Retinal pigment epithelial cell (primary cell): ENCODE data around the gene SIL1.

ENCODE experiments used
- DNase-seq: peaks from one replicate; pipeline ENCODE4 v3.0.0-alpha.2; 2010; ENCODE audit warnings: low read depth
- H3K4me3 ChIP-seq: 2 replicates; pipeline ENCODE4 v1.5.1; 2011; ENCODE audit warnings: mild to moderate bottlenecking, low read length, control low read depth, moderate library complexity
- TF ChIP-seq, protein P1 (sequence below): conservative IDR thresholded peaks from 2 replicates; pipeline ENCODE4 v1.5.1; 2011; ENCODE audit warnings: low read depth, low read length, control low read depth, inconsistent platforms

The SIL1 gene

DNA sequence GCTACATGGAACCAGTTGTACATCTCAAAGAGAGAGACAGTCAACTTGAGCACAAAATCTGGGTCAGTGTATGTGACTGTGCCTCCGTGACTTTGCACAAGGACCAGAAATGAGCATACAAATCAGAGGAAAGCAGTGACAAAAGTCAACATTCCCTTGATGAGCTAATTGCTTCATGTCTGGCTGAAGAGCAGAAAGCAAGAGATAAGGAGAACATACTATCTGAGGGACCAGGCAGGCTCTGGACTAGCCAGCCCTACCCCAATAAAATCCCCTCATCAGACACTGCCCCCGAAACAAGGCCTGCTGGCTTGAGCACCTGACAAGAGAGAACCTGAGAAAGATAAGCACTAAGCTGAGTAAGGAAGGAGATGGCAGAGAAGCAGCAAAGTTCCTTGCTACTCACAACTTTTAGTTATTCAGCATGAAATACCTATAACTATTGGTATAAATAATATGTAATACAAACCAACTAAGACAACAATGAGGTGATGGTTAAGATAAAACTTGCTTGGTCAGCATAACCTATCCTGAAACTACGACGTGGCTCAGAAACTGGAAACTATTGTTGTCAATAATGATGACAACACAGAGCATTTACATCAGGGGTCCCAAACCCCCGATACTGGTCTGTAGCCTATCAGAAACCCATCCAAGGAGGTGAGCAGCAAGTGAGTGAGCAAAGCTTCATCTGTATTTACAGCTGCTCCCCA lies 9.5 kb downstream of the SIL1 start:
- DNase-seq = no peak
- H3K4me3 ChIP-seq = no peak overlapping the region
- TF ChIP-seq, protein P1, sequence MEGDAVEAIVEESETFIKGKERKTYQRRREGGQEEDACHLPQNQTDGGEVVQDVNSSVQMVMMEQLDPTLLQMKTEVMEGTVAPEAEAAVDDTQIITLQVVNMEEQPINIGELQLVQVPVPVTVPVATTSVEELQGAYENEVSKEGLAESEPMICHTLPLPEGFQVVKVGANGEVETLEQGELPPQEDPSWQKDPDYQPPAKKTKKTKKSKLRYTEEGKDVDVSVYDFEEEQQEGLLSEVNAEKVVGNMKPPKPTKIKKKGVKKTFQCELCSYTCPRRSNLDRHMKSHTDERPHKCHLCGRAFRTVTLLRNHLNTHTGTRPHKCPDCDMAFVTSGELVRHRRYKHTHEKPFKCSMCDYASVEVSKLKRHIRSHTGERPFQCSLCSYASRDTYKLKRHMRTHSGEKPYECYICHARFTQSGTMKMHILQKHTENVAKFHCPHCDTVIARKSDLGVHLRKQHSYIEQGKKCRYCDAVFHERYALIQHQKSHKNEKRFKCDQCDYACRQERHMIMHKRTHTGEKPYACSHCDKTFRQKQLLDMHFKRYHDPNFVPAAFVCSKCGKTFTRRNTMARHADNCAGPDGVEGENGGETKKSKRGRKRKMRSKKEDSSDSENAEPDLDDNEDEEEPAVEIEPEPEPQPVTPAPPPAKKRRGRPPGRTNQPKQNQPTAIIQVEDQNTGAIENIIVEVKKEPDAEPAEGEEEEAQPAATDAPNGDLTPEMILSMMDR = no peak

DNA sequence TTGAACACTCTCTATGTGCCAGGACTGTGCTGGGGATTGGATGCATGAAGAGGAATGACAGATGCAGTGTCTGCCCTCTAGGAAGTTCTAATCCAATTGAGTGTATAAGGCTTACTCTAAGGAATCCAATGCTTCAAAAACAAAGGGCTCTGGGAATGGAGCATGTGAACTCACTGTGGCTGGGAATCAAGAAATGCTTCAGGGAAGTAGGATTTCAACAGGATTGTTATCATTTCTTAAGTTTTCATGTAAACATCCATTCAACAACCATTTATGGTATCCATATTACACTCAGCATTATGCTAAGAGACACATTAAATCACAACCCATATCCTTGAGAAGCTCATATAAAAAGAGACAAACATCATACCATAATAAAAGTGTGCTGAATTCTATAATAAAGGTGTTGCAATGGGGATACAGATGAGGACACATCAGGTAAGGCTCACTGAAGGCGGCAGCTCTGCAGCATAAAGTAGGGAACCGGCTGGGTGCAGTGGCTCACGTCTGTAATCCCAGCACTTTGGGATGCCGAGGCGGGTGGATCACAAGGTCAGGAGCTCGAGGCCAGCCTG lies 11.3 kb downstream of the SIL1 start:
- TF ChIP-seq, protein P1 = no peak
- no peak for DNase-seq
- H3K4me3 ChIP-seq = no peak overlapping the region

DNA sequence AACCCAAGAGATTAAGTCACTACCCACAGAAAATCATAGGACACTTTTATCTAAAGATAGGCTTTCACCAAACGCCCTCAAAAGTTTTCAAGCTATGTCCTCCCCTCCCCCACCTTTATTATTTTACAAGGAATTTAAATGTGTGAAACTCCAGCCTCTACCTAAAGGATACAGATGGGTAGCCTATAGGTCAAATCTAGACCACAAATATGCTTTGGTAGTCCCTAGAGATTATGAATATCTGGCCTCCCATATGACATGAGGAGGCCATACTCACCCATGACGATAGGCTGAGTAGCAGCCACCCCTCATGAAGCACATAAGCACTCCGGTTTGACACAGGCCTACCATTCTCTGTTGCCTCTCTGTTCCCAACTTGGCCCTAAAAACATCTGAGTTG lies 11.9 kb downstream of the SIL1 start:
- TF ChIP-seq, protein P1 = no peak
- H3K4me3 ChIP-seq = no peak overlapping the region
- DNase-seq = no peak

DNA sequence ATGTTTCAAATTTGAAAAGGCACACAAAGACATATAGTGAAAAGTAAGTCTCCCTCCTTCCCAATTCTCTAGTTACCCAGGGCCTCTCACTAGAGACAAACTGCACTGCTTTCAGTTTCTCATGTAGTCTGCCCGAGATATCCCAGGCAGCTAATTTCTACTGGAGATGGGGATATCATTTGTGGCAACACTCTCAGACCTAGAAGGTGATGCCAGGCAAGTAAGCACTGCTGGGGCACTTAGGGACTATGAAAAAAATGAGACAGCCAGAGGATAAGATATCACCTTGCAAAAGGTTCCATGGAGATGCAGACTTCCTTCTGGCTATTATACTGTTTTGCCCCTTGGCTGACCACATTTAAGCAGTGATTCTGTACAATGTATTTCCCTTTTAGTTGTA lies 12.6 kb downstream of the SIL1 start:
- DNase-seq = no peak
- TF ChIP-seq, protein P1 = no peak
- H3K4me3 ChIP-seq = no peak overlapping the region

DNA sequence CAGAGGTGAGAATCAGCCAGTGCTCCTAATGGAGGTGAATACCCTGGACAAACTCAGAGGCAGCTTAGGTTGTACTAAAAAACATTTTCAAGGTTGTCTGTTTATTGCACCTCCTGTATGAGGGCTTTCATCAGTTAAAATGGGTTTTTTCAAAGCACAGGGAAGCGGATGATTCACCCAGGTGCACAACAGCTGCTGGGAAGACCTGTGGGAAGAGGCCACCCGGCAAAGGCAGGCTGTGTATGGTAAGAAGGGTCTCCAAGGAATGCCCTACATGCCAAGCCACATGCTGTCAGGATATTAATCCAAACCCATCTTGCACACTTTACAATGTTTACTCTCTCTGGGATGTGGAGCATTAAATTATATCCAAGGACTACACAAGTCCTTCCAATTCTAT lies 14.7 kb downstream of the SIL1 start:
- TF ChIP-seq, protein P1 = no peak
- H3K4me3 ChIP-seq = no peak overlapping the region
- DNase-seq = no peak

DNA sequence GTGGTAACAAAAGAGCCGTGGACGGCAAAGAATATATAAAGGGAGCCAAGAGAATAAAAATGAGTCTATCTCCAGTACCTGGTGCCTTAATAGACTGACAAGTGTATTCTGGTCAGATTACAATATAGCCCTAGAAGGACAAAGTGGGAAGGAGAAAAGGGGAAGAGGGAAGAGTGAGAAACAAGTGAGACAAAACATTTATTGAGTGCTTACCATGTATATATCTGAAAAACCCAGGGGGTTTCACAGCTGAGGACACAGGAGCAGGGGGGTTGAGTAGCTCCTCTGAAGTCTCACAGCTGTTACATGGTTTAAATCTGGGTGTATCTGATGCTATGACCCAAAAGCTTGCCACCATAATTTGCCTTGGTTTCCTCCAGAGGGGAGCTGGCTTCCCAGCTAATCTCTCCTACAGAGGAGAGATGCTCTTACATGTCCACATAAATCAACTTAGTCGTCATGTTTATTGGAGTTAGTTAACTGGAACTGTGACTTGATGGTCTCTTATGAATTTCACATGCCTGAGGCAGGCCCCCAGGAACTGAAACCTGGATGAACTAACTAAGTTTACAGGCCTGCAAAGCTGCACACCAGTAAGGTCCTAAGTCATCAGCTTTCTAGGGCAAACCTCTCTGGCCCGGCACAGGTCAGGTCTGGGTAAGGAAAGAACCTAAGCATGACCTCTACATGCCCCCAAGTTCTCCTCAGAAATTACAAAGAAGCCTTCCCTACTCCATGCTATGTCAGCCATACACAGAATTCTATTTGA lies 15.5 kb downstream of the SIL1 start:
- no peak overlapping the region for H3K4me3 ChIP-seq
- TF ChIP-seq, protein P1 = no peak
- no peak for DNase-seq
